A549 (cell line): Measurements from ENCODE around the gene MAGI2. TPM values are rescaled to one million over a fixed set of nuclear protein-coding genes. Genes with fewer than 3 reads are reported as not detected.

Source experiments
- ATAC-seq, 2 experiments: fragments of 200-7000 bp in 1 of 2; fragments of >200 bp in 1 of 2; cut with Nextera tagmentation in 1 of 2; cut with Tn5 transposase in 1 of 2; 3 replicates each; pipeline versions ENCODE4 v1.8.0 to v1.9.1; 2018 to 2020; ENCODE audit warnings: mild to moderate bottlenecking in 1 of 2, moderate library complexity in 1 of 2
- CTCF ChIA-PET: fragments of 300-600 bp; sonication (Branson Sonifier 250); formaldehyde crosslinking; extraction: SDS; loops from one replicate; lab custom pipeline; 2021; ENCODE audit warnings: antibody characterized with exemption, inconsistent platforms; lab: Yijun Ruan, JAX
- POLR2A ChIA-PET: fragments of 350-600 bp; formaldehyde crosslinking; extraction: SDS; loops from one replicate; lab custom pipeline; 2021; ENCODE audit warnings: antibody characterized with exemption, inconsistent platforms; lab: Yijun Ruan, JAX
- DNase-seq, 2 experiments: peaks; one replicate each; pipeline versions ENCODE4 v3.0.0 to v3.0.0-alpha.2; 2011 to 2016; ENCODE audit warnings: low read depth in 1 of 2, low spot score in 1 of 2
- FAIRE-seq: peaks from 2 replicates; lab custom pipeline; 2011; peaks lifted over from hg19 to GRCh38; lab: Jason Lieb, UNC
- H3K27ac ChIP-seq, 2 experiments: fragments of >200 bp; sonication (Bioruptor Twin); formaldehyde crosslinking; 3 replicates each; pipeline ENCODE4 v1.5.1; 2016 to 2017
- H3K4me1 ChIP-seq: fragments of >200 bp; sonication (Bioruptor Twin); formaldehyde crosslinking; 3 replicates; pipeline ENCODE4 v1.6.1; 2016
- H3K4me2 ChIP-seq: fragments of >200 bp; sonication (Bioruptor Twin); formaldehyde crosslinking; 3 replicates; pipeline ENCODE4 v1.6.1; 2016
- H3K4me3 ChIP-seq: fragments of >200 bp; sonication (Bioruptor Twin); formaldehyde crosslinking; 3 replicates; pipeline ENCODE4 v1.5.1; 2016
- H3K9me3 ChIP-seq: fragments of >200 bp; sonication (Bioruptor Twin); formaldehyde crosslinking; 3 replicates; pipeline ENCODE4 v1.6.1; 2016
- ATOH8 ChIP-seq: fragments of 250-450 bp; sonication (Bioruptor Pico); IDR thresholded peaks from 2 replicates; pipeline ENCODE4 v1.5.0; 2020; ENCODE audit warnings: low read depth, mild to moderate bottlenecking, moderate library complexity
- CBX2 ChIP-seq: fragments of 200-600 bp; sonication (generic); IDR thresholded peaks from 2 replicates; pipeline ENCODE4 v1.6.1; 2016; ENCODE audit warnings: low read depth, mild to moderate bottlenecking, borderline replicate concordance
- CBX8 ChIP-seq: fragments of 200-600 bp; sonication (generic); IDR thresholded peaks from 2 replicates; pipeline ENCODE4 v1.6.1; 2016
- CEBPB ChIP-seq, 2 experiments: fragments of >200 bp in 1 of 2; sonication (Bioruptor Twin) in 1 of 2; formaldehyde crosslinking in 1 of 2; IDR thresholded peaks; 2 replicates each; pipeline ENCODE4 v1.6.1; 2012 to 2016
- CTCF ChIP-seq: fragments of >200 bp; sonication (Bioruptor Twin); formaldehyde crosslinking; IDR thresholded peaks from 3 replicates; pipeline ENCODE4 v1.5.1; 2016
- EHF ChIP-seq: fragments of 250-450 bp; sonication (Bioruptor Pico); IDR thresholded peaks from 2 replicates; pipeline ENCODE4 v1.5.0; 2020; ENCODE audit warnings: mild to moderate bottlenecking
- FOSB ChIP-seq: fragments of 250-450 bp; sonication (Bioruptor Pico); IDR thresholded peaks from 2 replicates; pipeline ENCODE4 v1.5.0; 2020; ENCODE audit warnings: mild to moderate bottlenecking, moderate library complexity
- FOSL2 ChIP-seq, 2 experiments: fragments of 450-650 bp in 1 of 2; fragments of >200 bp in 1 of 2; sonication (Bioruptor Twin) in 1 of 2; formaldehyde crosslinking; IDR thresholded peaks; 2 replicates each; pipeline versions ENCODE4 v1.5.0 to v1.6.1; 2016 to 2020; ENCODE audit warnings: mild to moderate bottlenecking in 1 of 2, moderate library complexity in 1 of 2
- HDAC2 ChIP-seq: fragments of 200-600 bp; sonication (generic); IDR thresholded peaks from 2 replicates; pipeline ENCODE4 v1.6.1; 2016
- HMGXB4 ChIP-seq: fragments of 250-450 bp; sonication (Bioruptor Pico); IDR thresholded peaks from 2 replicates; pipeline ENCODE4 v1.5.0; 2021; ENCODE audit warnings: mild to moderate bottlenecking, moderate library complexity, borderline replicate concordance
- HOXB13 ChIP-seq: fragments of 250-450 bp; sonication (Bioruptor Pico); IDR thresholded peaks from 2 replicates; pipeline ENCODE4 v1.5.0; 2020; ENCODE audit warnings: low read depth, mild to moderate bottlenecking, moderate library complexity
- JUN ChIP-seq, 2 experiments: fragments of >200 bp; sonication (Bioruptor Twin); formaldehyde crosslinking; IDR thresholded peaks; 2 replicates in 1 of 2; 3 replicates in 1 of 2; pipeline ENCODE4 v1.6.1; 2016 to 2017
- KDM1A ChIP-seq: fragments of 200-600 bp; sonication (generic); IDR thresholded peaks from 2 replicates; pipeline ENCODE4 v1.6.1; 2016; ENCODE audit warnings: low read depth, mild to moderate bottlenecking
- MAFK ChIP-seq: fragments of 450-650 bp; IDR thresholded peaks from 2 replicates; pipeline ENCODE4 v1.6.1; 2014; ENCODE audit not compliant: partially characterized antibody
- NPAS2 ChIP-seq: fragments of 250-450 bp; sonication (Bioruptor Pico); IDR thresholded peaks from 2 replicates; pipeline ENCODE4 v1.8.0; 2022; ENCODE audit warnings: mild to moderate bottlenecking, moderate library complexity, borderline replicate concordance
- NR3C1 ChIP-seq: fragments of >200 bp; sonication (Bioruptor Twin); formaldehyde crosslinking; IDR thresholded peaks from 3 replicates; pipeline ENCODE4 v1.6.1; 2017
- PBX3 ChIP-seq: IDR thresholded peaks from 2 replicates; pipeline ENCODE4 v1.6.1; 2012
- POLR2AphosphoS2 ChIP-seq: conservative IDR thresholded peaks from 2 replicates; pipeline ENCODE4 v1.6.1; 2012; ENCODE audit warnings: low read length, improper control_type of control experiment, inconsistent platforms
- RAD21 ChIP-seq, 2 experiments: fragments of >200 bp in 1 of 2; sonication (Bioruptor Twin) in 1 of 2; formaldehyde crosslinking in 1 of 2; IDR thresholded peaks in 1 of 2; conservative IDR thresholded peaks in 1 of 2; 2 replicates in 1 of 2; 3 replicates in 1 of 2; pipeline ENCODE4 v1.6.1; 2012 to 2018; ENCODE audit warnings: inconsistent platforms in 1 of 2
- RARB ChIP-seq: fragments of 250-450 bp; sonication (Bioruptor Pico); IDR thresholded peaks from 2 replicates; pipeline ENCODE4 v1.8.0; 2021; ENCODE audit warnings: mild to moderate bottlenecking, moderate library complexity
- REST ChIP-seq: fragments of 200-600 bp; sonication (generic); IDR thresholded peaks from 2 replicates; pipeline ENCODE4 v1.6.1; 2016; ENCODE audit warnings: antibody characterized with exemption, mild to moderate bottlenecking, moderate library complexity
- RNF2 ChIP-seq: fragments of 200-600 bp; sonication (generic); IDR thresholded peaks from 2 replicates; pipeline ENCODE4 v1.6.1; 2016; ENCODE audit warnings: low read depth, mild to moderate bottlenecking, antibody characterized with exemption, moderate library complexity, borderline replicate concordance
- SMC3 ChIP-seq: fragments of >200 bp; sonication (Bioruptor Twin); formaldehyde crosslinking; IDR thresholded peaks from 3 replicates; pipeline ENCODE4 v1.6.1; 2018; ENCODE audit warnings: inconsistent platforms
- ZSCAN20 ChIP-seq: fragments of 250-450 bp; sonication (Bioruptor Pico); IDR thresholded peaks from 2 replicates; pipeline ENCODE4 v1.8.0; 2022; ENCODE audit warnings: mild to moderate bottlenecking, moderate library complexity
- WGBS: methylation state at CpG from one replicate; pipeline ENCODE4 v1.1.6; 2017; ENCODE audit errors: missing lambda C conversion rate; 5-methylcytosine and 5-hydroxymethylcytosine counted together
- polyA plus RNA-seq, 4 experiments: library from polyadenylated mRNA; depleted of rRNA in 3 of 4; stranded (reverse); fragments of >200 nt; fragmentation: RNase III in 1 of 4; extraction: RNeasy Plus Mini Kit Qiagen cat#74134 plus additional on column Dnase treatment in 1 of 4; gene quantifications; 2 replicates in 3 of 4; 3 replicates in 1 of 4; pipeline ENCODE4 v1.2.3, GENCODE V29; 2011 to 2017
- TF ChIP-seq, protein P1 (sequence below): fragments of >200 bp; sonication (Bioruptor Twin); formaldehyde crosslinking; IDR thresholded peaks from 2 replicates; pipeline ENCODE4 v1.6.1; 2016
- TF ChIP-seq, protein P2 (sequence below): IDR thresholded peaks from 2 replicates; pipeline ENCODE4 v1.6.1; 2012

The MAGI2 gene
- polyA plus RNA-seq, 2 of the 4 experiments (the other 2 are of a cell fraction), result 0.48 to 0.81 TPM

DNA sequence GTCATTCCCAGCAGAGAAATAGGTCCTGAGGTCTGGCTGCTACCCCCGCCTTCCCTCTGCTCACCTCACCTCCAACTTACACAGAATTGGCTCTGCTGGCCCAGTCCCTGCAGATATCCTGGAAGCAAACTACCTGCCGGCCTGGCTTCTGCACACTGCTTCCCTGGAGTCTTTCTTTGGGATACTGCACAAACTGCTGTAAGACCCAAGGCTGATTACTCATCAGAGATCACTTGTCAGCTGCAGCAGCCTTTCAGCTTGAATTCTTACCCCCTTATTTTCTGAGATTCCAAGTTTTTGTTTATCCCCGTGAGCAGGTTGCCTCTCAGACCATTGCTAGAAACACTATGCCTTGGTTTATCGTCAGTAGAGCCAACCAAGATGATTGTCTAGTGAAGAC, 1228.5 kb downstream of the MAGI2 start (continued):
- TF ChIP-seq HMGXB4 (no peak), RARB (CRISPR knock-in tag) (no peak), ATOH8 (CRISPR knock-in tag) (no peak), HOXB13 (CRISPR knock-in tag) (no peak), CBX2 (no peak), CTCF (no peak), NR3C1 (no peak)

- FAIRE-seq (no peak), ATAC-seq (no peak), DNase-seq (no peak)
- Histone ChIP-seq H3K9me3 (no peaks in the 10 kb centered on the region), H3K4me1 (no peaks in the 10 kb centered on the region), H3K4me3 (no peak overlapping the region), H3K27ac (no peak overlapping the region), H3K4me2 (no peak overlapping the region)
- TF ChIP-seq EHF (CRISPR knock-in tag) (no peak), FOSB (no peak), ZSCAN20 (CRISPR knock-in tag) (no peak), POLR2AphosphoS2 (no peak), HDAC2 (no peak), MAFK (no peak), SMC3 (no peak), JUN (IDR thresholded peaks at IDR 0.05) (no peak), CBX8 (no peak), CBX2 (no peak), KDM1A (no peak), RAD21 (conservative IDR thresholded peaks at IDR 0.05 in 1 of 2, IDR thresholded peaks at IDR 0.05 in 1 of 2) (no peak)
- TF ChIP-seq, protein P1, sequence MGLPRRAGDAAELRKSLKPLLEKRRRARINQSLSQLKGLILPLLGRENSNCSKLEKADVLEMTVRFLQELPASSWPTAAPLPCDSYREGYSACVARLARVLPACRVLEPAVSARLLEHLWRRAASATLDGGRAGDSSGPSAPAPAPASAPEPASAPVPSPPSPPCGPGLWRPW, result no peak
- ChIA-PET POLR2A (no interaction called here), CTCF (no interaction called here)
- 26% methylated on average over 1 of the region's 1 CpG for WGBS
Measured at GRCh38 chr7:78223598-78223997, 1229.9 kb downstream of the MAGI2 start.

GRCh38 chr7:78222001-78222751, 1231.3 kb downstream of the MAGI2 start:
- H3K4me2 ChIP-seq, result no peak overlapping the region
- H3K9me3 ChIP-seq, result no peaks in the 10 kb centered on the region
- H3K4me1 ChIP-seq, result no peaks in the 10 kb centered on the region
- ChIA-PET CTCF (no interaction called here), POLR2A (no interaction called here)
- no peak overlapping the region for H3K27ac ChIP-seq
- DNase-seq (no peak), FAIRE-seq (no peak), ATAC-seq (no peak)
- 3% methylated on average over 5 of the region's 5 CpGs for WGBS
- no peak overlapping the region for H3K4me3 ChIP-seq
- TF ChIP-seq CBX8 (no peak), JUN (IDR thresholded peaks at IDR 0.05) (no peak), FOSL2 (IDR thresholded peaks at IDR 0.05) (no peak), FOSL2 (CRISPR knock-in tag; IDR thresholded peaks at IDR 0.05) (no peak), EHF (CRISPR knock-in tag) (no peak), RNF2 (no peak), CEBPB (IDR thresholded peaks at IDR 0.05) (no peak), PBX3 (no peak), REST (no peak), NPAS2 (CRISPR knock-in tag) (no peak)
- TF ChIP-seq, protein P2, sequence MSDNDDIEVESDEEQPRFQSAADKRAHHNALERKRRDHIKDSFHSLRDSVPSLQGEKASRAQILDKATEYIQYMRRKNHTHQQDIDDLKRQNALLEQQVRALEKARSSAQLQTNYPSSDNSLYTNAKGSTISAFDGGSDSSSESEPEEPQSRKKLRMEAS, result no peak
